T-cell (primary cell): ENCODE results near the gene NR4A1. TPM values are rescaled to one million over a fixed set of nuclear protein-coding genes. Genes with fewer than 3 reads are reported as not detected.

Experiments used
- ATAC-seq, 4 experiments: fragments of 200-7000 bp in 3 of 4; fragments of 150-1000 bp in 1 of 4; cut with Tn5 transposase; replicated peaks in 1 of 4; 1 replicate in 3 of 4; 2 replicates in 1 of 4; pipeline ENCODE4 v1.10.0; 2021; ENCODE audit warnings: moderate library complexity in 3 of 4, mild to moderate bottlenecking in 2 of 4, moderate number of reproducible peaks in 1 of 4
- CTCF ChIA-PET, 2 donors: fragments of 300-600 bp; sonication (Branson Sonifier 250); formaldehyde crosslinking; loops; one replicate each; lab custom pipeline; 2022; ENCODE audit warnings: antibody characterized with exemption in 2 of 2; lab: Charles Lee
- POLR2A ChIA-PET, 2 donors: fragments of 300-600 bp; sonication (Branson Sonifier 250); formaldehyde crosslinking; loops; one replicate each; lab custom pipeline; 2022; ENCODE audit warnings: antibody characterized with exemption in 2 of 2; lab: Charles Lee
- DNase-seq, 35 experiments: peaks; one replicate each; pipeline versions ENCODE4 v3.0.0 to v3.0.0-alpha.2; 2013 to 2023
- H3K27ac ChIP-seq: one replicate; pipeline ENCODE4 v1.5.1; 2013; ENCODE audit warnings: low read length
- H3K27me3 ChIP-seq, 2 experiments: replicated peaks in 1 of 2; 1 replicate in 1 of 2; 2 replicates in 1 of 2; pipeline versions ENCODE4 v1.6.1 to v1.7.0; 2013; ENCODE audit warnings: low read length in 1 of 2, mixed read lengths in 1 of 2; ENCODE audit not compliant: control insufficient read depth in 2 of 2, insufficient read depth in 2 of 2; ENCODE audit errors: extremely low read depth in 1 of 2
- H3K36me3 ChIP-seq, 2 donors: 1 replicate in 1 of 2; 2 replicates in 1 of 2; pipeline versions ENCODE4 v1.6.1 to v1.7.0; 2013; ENCODE audit warnings: low read length in 1 of 2; ENCODE audit not compliant: control insufficient read depth in 2 of 2, insufficient read depth in 1 of 2; ENCODE audit errors: extremely low read depth in 1 of 2
- H3K4me1 ChIP-seq, 2 experiments: 1 replicate in 1 of 2; 2 replicates in 1 of 2; pipeline versions ENCODE4 v1.6.1 to v1.7.0; 2013; ENCODE audit warnings: low read length in 2 of 2, mixed read lengths in 1 of 2; ENCODE audit not compliant: insufficient read depth in 2 of 2, control insufficient read depth in 1 of 2; ENCODE audit errors: extremely low read depth in 1 of 2
- H3K4me3 ChIP-seq, 2 donors: 1 replicate in 1 of 2; 2 replicates in 1 of 2; pipeline versions ENCODE4 v1.5.1 to v1.7.0; 2013; ENCODE audit warnings: mild to moderate bottlenecking in 2 of 2, low read length in 1 of 2, moderate library complexity in 1 of 2; ENCODE audit not compliant: control insufficient read depth in 1 of 2; ENCODE audit errors: extremely low read depth in 1 of 2
- H3K9me3 ChIP-seq: 2 replicates; pipeline ENCODE4 v1.7.0; 2013
- H3K27ac Mint-ChIP-seq, 2 donors: one replicate each; pipeline ENCODE4 v1.8.0; 2020 to 2021; ENCODE audit warnings: mild to moderate bottlenecking in 2 of 2, mixed read lengths in 2 of 2
- H3K27me3 Mint-ChIP-seq, 2 donors: one replicate each; pipeline ENCODE4 v1.8.0; 2021 to 2022; ENCODE audit warnings: mixed read lengths in 2 of 2
- H3K36me3 Mint-ChIP-seq: one replicate; pipeline ENCODE4 v1.8.0; 2021; ENCODE audit warnings: mixed read lengths
- H3K4me1 Mint-ChIP-seq, 3 donors: one replicate each; pipeline ENCODE4 v1.8.0; 2020 to 2022; ENCODE audit warnings: mixed read lengths in 3 of 3, mild to moderate bottlenecking in 1 of 3
- H3K4me3 Mint-ChIP-seq, 3 donors: one replicate each; pipeline ENCODE4 v1.8.0; 2020 to 2022; ENCODE audit warnings: mild to moderate bottlenecking in 3 of 3, mixed read lengths in 3 of 3, moderate library complexity in 3 of 3
- H3K9me3 Mint-ChIP-seq, 3 donors: one replicate each; pipeline ENCODE4 v1.8.0; 2020 to 2022; ENCODE audit warnings: mixed read lengths in 3 of 3
- WGBS: methylation state at CpG from one replicate; pipeline ENCODE4 v1.1.5; 2013; ENCODE audit warnings: missing lambda C conversion rate; ENCODE audit not compliant: insufficient coverage; 5-methylcytosine and 5-hydroxymethylcytosine counted together
- total RNA-seq, 35 experiments: library from RNA in 6 of 35; stranded (reverse) in 6 of 35; fragments of 120-200 nt in 1 of 35; gene quantifications; one replicate each; pipeline versions ENCODE4 v1.2.1 to v1.2.4 and lab custom pipeline; 2013 to 2026

Gene NR4A1
- total RNA-seq, 5 donors from 2014 or later (not counting 1 experiment from before 2014, with no cell fraction given), result 5.9 to 103 (median 7.3) TPM

DNA sequence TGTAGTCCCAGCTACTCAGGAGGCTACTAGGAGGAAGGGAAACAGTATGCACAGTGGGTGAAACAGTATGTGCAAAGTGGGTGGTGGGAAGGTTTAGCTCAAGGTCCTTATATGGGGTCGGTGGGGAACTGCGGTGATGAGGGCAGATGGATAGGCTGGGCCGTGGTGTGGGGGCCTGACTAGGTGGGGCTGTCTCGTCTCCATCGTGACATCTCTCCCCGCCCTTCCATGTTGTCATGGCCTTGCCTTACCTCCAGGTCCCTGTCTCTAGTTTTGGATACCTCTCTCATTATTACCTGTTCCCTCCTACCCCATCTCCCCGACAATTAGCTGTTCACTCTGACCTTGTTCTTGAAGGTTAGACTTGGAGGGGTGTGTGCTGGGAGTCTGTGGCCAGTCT, 4.4 kb upstream of the NR4A1 start:
- Histone ChIP-seq H3K4me1 (peaks cover 26 to 46% of the 10 kb centered on the region in 2 experiments), H3K9me3 (no peaks in the 10 kb centered on the region), H3K27ac (no peak overlapping the region), H3K4me3 (no peak overlapping the region), H3K36me3 (no peaks in the 10 kb centered on the region), H3K27me3 (peaks cover 0 to 31% of the 10 kb centered on the region in 2 experiments)
- Mint-ChIP-seq H3K4me3 (no peak overlapping the region), H3K27ac (no peak overlapping the region), H3K27me3 (peaks cover 0 to 4% of the 10 kb centered on the region in 2 donors), H3K4me1 (peaks cover 29 to 42% (median 38%) of the 10 kb centered on the region in 3 donors), H3K9me3 (no peaks in the 10 kb centered on the region), H3K36me3 (no peaks in the 10 kb centered on the region)
- no CpG with 5 or more reads among the region's 7 CpGs for WGBS
- CTCF ChIA-PET, result interaction anchor here (0.5 to 1.5 kb wide), 2 partner anchors 9 to 21 kb away, joined by 3 to 4 read pairs; no protein-coding TSS in a partner anchor
- DNase-seq, result no peak
- POLR2A ChIA-PET, result no interaction called here
- ATAC-seq, result no peak

GRCh38 chr12:52049286-52049685, 2.0 kb upstream of the NR4A1 start:
- H3K27ac ChIP-seq, result no peak overlapping the region
- peaks cover 23 to 44% of the 10 kb centered on the region in 2 experiments for H3K4me1 ChIP-seq
- H3K4me1 Mint-ChIP-seq, result peaks cover 34 to 45% (median 41%) of the 10 kb centered on the region in 3 donors
- H3K27ac Mint-ChIP-seq, result peak overlapping the region; percentile 29 to 41
- no peaks in the 10 kb centered on the region for H3K9me3 ChIP-seq
- no peaks in the 10 kb centered on the region for H3K9me3 Mint-ChIP-seq
- ATAC-seq (no peak), DNase-seq (no peak)
- H3K4me3 ChIP-seq, result no peak overlapping the region
- 94% methylated on average over 2 of the region's 4 CpGs for WGBS
- POLR2A ChIA-PET, result interaction anchor here in 1 of 2 donors (0.8 kb wide), 1 partner anchor 25 kb away, joined by 8 read pairs; no protein-coding TSS in a partner anchor
- H3K36me3 ChIP-seq, result no peaks in the 10 kb centered on the region
- no peaks in the 10 kb centered on the region for H3K36me3 Mint-ChIP-seq
- H3K27me3 Mint-ChIP-seq, result peaks cover 0 to 4% of the 10 kb centered on the region in 2 donors
- CTCF ChIA-PET, result interaction anchor here in 1 of 2 donors (1.1 kb wide), 1 partner anchor 17 kb away, joined by 3 read pairs; no protein-coding TSS in a partner anchor
- H3K4me3 Mint-ChIP-seq, result peak overlapping the region; percentile 88 to 90 (median 89)
- H3K27me3 ChIP-seq, result peaks cover 0 to 29% of the 10 kb centered on the region in 2 experiments

- Histone ChIP-seq H3K36me3 (no peaks in the 10 kb centered on the region), H3K4me3 (no peak overlapping the region), H3K4me1 (peaks cover 23 to 44% of the 10 kb centered on the region in 2 experiments), H3K27me3 (peaks cover 0 to 27% of the 10 kb centered on the region in 2 experiments), H3K9me3 (no peaks in the 10 kb centered on the region), H3K27ac (no peak overlapping the region)
- peaks cover 34 to 43% (median 41%) of the 10 kb centered on the region in 3 donors for H3K4me1 Mint-ChIP-seq
- H3K27ac Mint-ChIP-seq, result peak overlapping the region; percentile 29 to 41
- ChIA-PET CTCF (no interaction called here), POLR2A (no interaction called here)
- H3K4me3 Mint-ChIP-seq, result peak overlapping the region; percentile 88 to 90 (median 89)
- peaks cover 0 to 4% of the 10 kb centered on the region in 2 donors for H3K27me3 Mint-ChIP-seq
- DNase-seq (no peak), ATAC-seq (no peak)
- no peaks in the 10 kb centered on the region for H3K36me3 Mint-ChIP-seq
- H3K9me3 Mint-ChIP-seq, result no peaks in the 10 kb centered on the region
- WGBS, result 89% methylated on average over 1 of the region's 5 CpGs
Observed at GRCh38 chr12:52049688-52050087, 1.6 kb upstream of the NR4A1 start.

GRCh38 chr12:52050116-52050757, 1.0 kb upstream of the NR4A1 start:
- DNase-seq (peak in 3 of 35 experiments; percentile 13 to 64 (median 47)), ATAC-seq (peak in 1 of 4 experiments; percentile 0)
- Histone ChIP-seq H3K27ac (peak overlapping the region; percentile 99), H3K4me3 (peak overlapping the region; percentile 84 to 91), H3K27me3 (peaks cover 0 to 24% of the 10 kb centered on the region in 2 experiments), H3K9me3 (no peaks in the 10 kb centered on the region), H3K4me1 (peaks cover 23 to 44% of the 10 kb centered on the region in 2 experiments), H3K36me3 (peaks cover 0 to 3% of the 10 kb centered on the region in 2 donors)
- ChIA-PET POLR2A (interaction anchor here (0.6 to 2.8 kb wide), 4 partner anchors 11 to 25 kb away, joined by 3 to 16 read pairs (median 9); no protein-coding TSS in a partner anchor), CTCF (interaction anchor here in 1 of 2 donors (1.3 to 4.3 kb wide), 4 partner anchors 16 to 24 kb away, joined by 4 to 43 read pairs (median 14); partner anchors contain the start of gene ATG101)
- WGBS, result 30% methylated on average over 11 of the region's 16 CpGs
- H3K27me3 Mint-ChIP-seq, result peaks cover 0 to 4% of the 10 kb centered on the region in 2 donors
- H3K4me1 Mint-ChIP-seq, result peaks cover 34 to 42% (median 41%) of the 10 kb centered on the region in 3 donors
- no peaks in the 10 kb centered on the region for H3K36me3 Mint-ChIP-seq
- no peaks in the 10 kb centered on the region for H3K9me3 Mint-ChIP-seq
- H3K27ac Mint-ChIP-seq, result peak overlapping the region; percentile 22 to 39
- peak overlapping the region; percentile 88 to 90 (median 89) for H3K4me3 Mint-ChIP-seq

DNA sequence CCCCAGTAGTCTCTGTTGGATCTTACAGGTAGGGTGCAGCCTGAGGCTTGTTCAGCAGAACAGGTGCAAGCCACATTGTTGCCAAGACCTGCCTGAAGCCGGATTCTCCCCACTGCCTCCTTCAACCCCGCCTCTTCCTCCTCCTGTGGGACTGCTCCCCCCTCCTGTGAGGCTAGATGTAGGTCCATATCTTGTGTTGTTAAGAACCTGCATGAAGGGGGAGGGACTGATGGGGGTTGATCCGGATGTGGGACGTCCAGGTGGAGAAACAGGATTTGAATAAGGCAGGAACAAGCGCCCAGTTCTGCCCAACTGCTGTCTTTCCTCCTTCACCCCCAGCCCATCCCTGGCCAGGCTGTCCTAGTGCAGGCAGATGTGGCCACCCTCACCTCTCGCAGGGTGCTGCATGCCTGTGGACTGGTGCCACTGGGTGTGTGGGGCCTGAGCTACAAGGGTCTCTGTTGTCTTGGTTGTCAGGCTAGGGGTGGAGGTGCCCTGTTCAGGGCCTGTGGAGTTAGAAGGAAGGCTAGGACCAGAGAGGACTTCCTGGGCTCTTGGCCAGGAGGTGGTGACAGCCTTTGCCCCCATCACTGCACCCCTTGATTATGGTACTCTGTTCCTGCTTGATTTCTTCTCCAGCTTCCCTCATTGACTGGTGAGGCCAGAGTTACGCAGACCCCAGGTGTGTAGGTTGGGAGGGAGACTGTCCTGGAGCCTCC, 1.4 kb downstream of the NR4A1 start:
- no peaks in the 10 kb centered on the region for H3K9me3 Mint-ChIP-seq
- no CpG with 5 or more reads among the region's 7 CpGs for WGBS
- Histone ChIP-seq H3K27ac (peak overlapping the region; percentile 98), H3K4me1 (peaks cover 17 to 33% of the 10 kb centered on the region in 2 experiments), H3K27me3 (peaks cover 0 to 11% of the 10 kb centered on the region in 2 experiments), H3K9me3 (no peaks in the 10 kb centered on the region), H3K36me3 (peaks cover 0 to 6% of the 10 kb centered on the region in 2 donors), H3K4me3 (peak overlapping the region; percentile 89 to 91)
- ChIA-PET POLR2A (interaction anchor here in 1 of 2 donors (2.8 kb wide), 1 partner anchor 27 kb away, joined by 16 read pairs; no protein-coding TSS in a partner anchor), CTCF (interaction anchor here (1.3 to 4.3 kb wide), 2 partner anchors 18 to 27 kb away, joined by 4 to 43 read pairs; partner anchors contain the start of gene ATG101 (in 1 of the 2))
- DNase-seq (peak in 10 of 35 experiments; percentile 17 to 61 (median 35)), ATAC-seq (peak in 1 of 4 experiments; percentile 4)
- no peaks in the 10 kb centered on the region for H3K36me3 Mint-ChIP-seq
- peak overlapping the region; percentile 88 to 90 (median 89) for H3K4me3 Mint-ChIP-seq
- H3K4me1 Mint-ChIP-seq, result peaks cover 34 to 41% (median 38%) of the 10 kb centered on the region in 3 donors
- peak overlapping the region; percentile 32 to 93 for H3K27ac Mint-ChIP-seq
- H3K27me3 Mint-ChIP-seq, result peaks cover 0 to 4% of the 10 kb centered on the region in 2 donors
